ENCODE measurements around the gene PPP1R9B. TPM values are rescaled to one million over a fixed set of nuclear protein-coding genes. Genes with fewer than 3 reads are reported as not detected.

PPP1R9B gene
- total RNA-seq, 1 experiment from 2014 or later = 16.3 TPM

GRCh38 chr17:50090971-50091917 is 59.2 kb downstream of the PPP1R9B start:
- no peak for DNase-seq (ENCODE audit: low spot score)

GRCh38 chr17:50090071-50090470 is 60.4 kb downstream of the PPP1R9B start:
- DNase-seq (ENCODE audit: low spot score) = no peak

- DNase-seq (ENCODE audit: low spot score) = no peak
These were observed 61.3 kb downstream of the PPP1R9B start for GRCh38 chr17:50088952-50089825.

- DNase-seq (ENCODE audit: low spot score) = no peak
These were observed 62.5 kb downstream of the PPP1R9B start for GRCh38 chr17:50087912-50088405.

- DNase-seq (ENCODE audit: low spot score) = peak; percentile 68
These were observed 63.1 kb downstream of the PPP1R9B start for GRCh38 chr17:50087246-50087911.

Other genes starting within 250 kb of the PPP1R9B start
- 0.49 and 1.6 TPM in 2 replicates for gene DLX4, start 181.5 kb downstream of the PPP1R9B start, total RNA-seq (2014; rRNA removed; shearing (Covaris generic))
- 0.17 TPM in 1 of 2 replicates, not detected in the other for gene DLX3, start 155.5 kb downstream of the PPP1R9B start, total RNA-seq (2014; rRNA removed; shearing (Covaris generic))
- 106 and 129 TPM in 2 replicates for gene ITGA3, start 94.6 kb downstream of the PPP1R9B start, total RNA-seq (2014; rRNA removed; shearing (Covaris generic))
- 37.6 and 41.2 TPM in 2 replicates for gene PDK2, start 55.3 kb downstream of the PPP1R9B start, total RNA-seq (2014; rRNA removed; shearing (Covaris generic))
- gene SAMD14, start 20.5 kb downstream of the PPP1R9B start, total RNA-seq (2014; rRNA removed; shearing (Covaris generic)) = 0.70 and 1.2 TPM in 2 replicates
- 0.45 TPM in 1 of 2 replicates, not detected in the other for gene SGCA, start 15.3 kb upstream of the PPP1R9B start, total RNA-seq (2014; rRNA removed; shearing (Covaris generic))
- 11.1 and 25.7 TPM in 2 replicates for gene COL1A1, start 51.0 kb upstream of the PPP1R9B start, total RNA-seq (2014; rRNA removed; shearing (Covaris generic))
- 5.6 and 7.4 TPM in 2 replicates for gene TMEM92, start 123.8 kb upstream of the PPP1R9B start, total RNA-seq (2014; rRNA removed; shearing (Covaris generic))
- 21.0 and 22.3 TPM in 2 replicates for gene XYLT2, start 195.4 kb upstream of the PPP1R9B start, total RNA-seq (2014; rRNA removed; shearing (Covaris generic))
- 179 and 180 TPM in 2 replicates for gene MRPL27, start 222.5 kb upstream of the PPP1R9B start, total RNA-seq (2014; rRNA removed; shearing (Covaris generic))
- 9.4 and 11.9 TPM in 2 replicates for gene EME1, start 222.6 kb upstream of the PPP1R9B start, total RNA-seq (2014; rRNA removed; shearing (Covaris generic))
- gene LRRC59, start 246.8 kb upstream of the PPP1R9B start, total RNA-seq (2014; rRNA removed; shearing (Covaris generic)) = 201 and 234 TPM in 2 replicates

All from H4 (cell line).